Measurements from ENCODE around the gene UBR2.

The UBR2 gene

GRCh38 chr6:42563697-42564505, at the start of gene UBR2:
Gene UBR2, plus strand, starts transcription at chr6:42564029. Its CDS starts 291 bp downstream, at chr6:42564320.
- H3K4me3 ChIP-seq (ENCODE audit: control insufficient read depth, low read depth, low read length): peak within 1 kb of the TSS; percentile 73
- peak; percentile 96 for DNase-seq (ENCODE audit: low read depth)
- no peak for TF ChIP-seq CTCF (IDR thresholded peaks at IDR 0.05; ENCODE audit: control insufficient read depth, insufficient read depth, low read depth, low read length, missing control alignments)

DNA sequence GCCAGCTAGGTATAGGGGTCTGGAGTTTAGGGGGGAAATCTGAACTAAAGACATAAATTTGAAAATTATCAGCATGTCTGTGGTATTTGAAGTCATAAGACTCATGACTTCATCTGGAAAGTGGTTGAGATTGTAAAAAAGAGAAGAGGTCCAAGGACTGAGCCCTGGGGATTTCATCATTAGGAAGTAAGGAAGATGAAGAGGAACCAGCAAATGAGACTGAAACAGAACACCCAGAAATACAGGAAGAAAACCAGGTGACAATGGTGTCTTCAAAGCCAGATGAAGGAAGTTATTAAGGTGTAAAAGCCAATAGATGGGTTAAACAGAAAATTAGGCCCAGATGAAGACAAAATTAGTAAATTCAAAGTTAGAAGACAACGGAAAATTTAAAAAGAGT, 49.1 kb upstream of the UBR2 start:
- no peak for DNase-seq (ENCODE audit: low read depth)
- TF ChIP-seq CTCF (IDR thresholded peaks at IDR 0.05; ENCODE audit: control insufficient read depth, insufficient read depth, low read depth, low read length, missing control alignments): no peak
- no peak overlapping the region for H3K4me3 ChIP-seq (ENCODE audit: control insufficient read depth, low read depth, low read length)

- no peak for DNase-seq (ENCODE audit: low read depth)
- no peak for TF ChIP-seq CTCF (IDR thresholded peaks at IDR 0.05; ENCODE audit: control insufficient read depth, insufficient read depth, low read depth, low read length, missing control alignments)
- H3K4me3 ChIP-seq (ENCODE audit: control insufficient read depth, low read depth, low read length): no peak overlapping the region
Measured at GRCh38 chr6:42519779-42520178, 44.0 kb upstream of the UBR2 start.

GRCh38 chr6:42520786-42521607, 42.8 kb upstream of the UBR2 start:
- no peak for TF ChIP-seq CTCF (IDR thresholded peaks at IDR 0.05; ENCODE audit: control insufficient read depth, insufficient read depth, low read depth, low read length, missing control alignments)
- no peak for DNase-seq (ENCODE audit: low read depth)
- no peak overlapping the region for H3K4me3 ChIP-seq (ENCODE audit: control insufficient read depth, low read depth, low read length)

- no peak for DNase-seq (ENCODE audit: low read depth)
- no peak for TF ChIP-seq CTCF (IDR thresholded peaks at IDR 0.05; ENCODE audit: control insufficient read depth, insufficient read depth, low read depth, low read length, missing control alignments)
- H3K4me3 ChIP-seq (ENCODE audit: control insufficient read depth, low read depth, low read length): no peak overlapping the region
Measured at GRCh38 chr6:42522036-42522435, 41.8 kb upstream of the UBR2 start.

- H3K4me3 ChIP-seq (ENCODE audit: control insufficient read depth, low read depth, low read length): no peak overlapping the region
- DNase-seq (ENCODE audit: low read depth): no peak
- TF ChIP-seq CTCF (IDR thresholded peaks at IDR 0.05; ENCODE audit: control insufficient read depth, insufficient read depth, low read depth, low read length, missing control alignments): no peak
Measured at GRCh38 chr6:42522942-42523814, 40.7 kb upstream of the UBR2 start.
